Cerebellar nuclear complex (tissue), 1 donor: Measurements from ENCODE around the gene PPCDC.

Experiments
- DNase-seq, 2 experiments: peaks; one replicate each; lab custom pipeline; 2025; lab: John Stamatoyannopoulos, UW

PPCDC gene

GRCh38 chr15:75044258-75044878 is 21.0 kb downstream of the PPCDC start:
- DNase-seq: no peak

GRCh38 chr15:75045332-75046015 is 22.1 kb downstream of the PPCDC start:
- no peak for DNase-seq

- no peak for DNase-seq
Observed at GRCh38 chr15:75048394-75048793, 25.0 kb downstream of the PPCDC start.

GRCh38 chr15:75049392-75049791 is 26.0 kb downstream of the PPCDC start:
- no peak for DNase-seq

GRCh38 chr15:75050283-75050682 is 26.9 kb downstream of the PPCDC start:
- DNase-seq: no peak

- no peak for DNase-seq
Observed at GRCh38 chr15:75051191-75051608, 27.8 kb downstream of the PPCDC start.

GRCh38 chr15:75051711-75052110 is 28.3 kb downstream of the PPCDC start:
- no peak for DNase-seq

- DNase-seq: no peak
Observed at GRCh38 chr15:75052972-75053747, 29.8 kb downstream of the PPCDC start.

GRCh38 chr15:75053748-75054125 is 30.3 kb downstream of the PPCDC start:
- no peak for DNase-seq

- no peak for DNase-seq
Observed at GRCh38 chr15:75054172-75054897, 30.9 kb downstream of the PPCDC start.

- no peak for DNase-seq
Observed at GRCh38 chr15:75056036-75056435, 32.6 kb downstream of the PPCDC start.

- no peak for DNase-seq
Observed at GRCh38 chr15:75058127-75058905, 34.9 kb downstream of the PPCDC start.

- DNase-seq: no peak
Observed at GRCh38 chr15:75059607-75060006, 36.2 kb downstream of the PPCDC start.

- DNase-seq: no peak
Observed at GRCh38 chr15:75061272-75061671, 37.9 kb downstream of the PPCDC start.

- DNase-seq: no peak
Observed at GRCh38 chr15:75062706-75063105, 39.3 kb downstream of the PPCDC start.

- no peak for DNase-seq
Observed at GRCh38 chr15:75063338-75063737, 39.9 kb downstream of the PPCDC start.

GRCh38 chr15:75063889-75064288 is 40.5 kb downstream of the PPCDC start:
- DNase-seq: no peak

GRCh38 chr15:75064846-75065245 is 41.5 kb downstream of the PPCDC start:
- no peak for DNase-seq

GRCh38 chr15:75065467-75065850 is 42.1 kb downstream of the PPCDC start:
- DNase-seq: no peak

- no peak for DNase-seq
Observed at GRCh38 chr15:75065851-75066509, 42.6 kb downstream of the PPCDC start.
